Activated CD4-positive, alpha-beta T cell treated with anti-CD3 and anti-CD28 coated beads, Interleukin-2, Interleukin-4, amounts not matched to agents 100 ng/mL and 50 ng/mL, durations not matched to agents 16 hours and 8 hours (primary cell): ENCODE data around the gene OR2W1.
A peak's percentile ranks its signal among the peaks of the same experiment; 100 is the strongest.

Experiments used
- DNase-seq: peaks from one replicate; pipeline ENCODE4 v3.0.0-alpha.2; 2020; ENCODE audit warnings: low spot score

The OR2W1 gene, protein sequence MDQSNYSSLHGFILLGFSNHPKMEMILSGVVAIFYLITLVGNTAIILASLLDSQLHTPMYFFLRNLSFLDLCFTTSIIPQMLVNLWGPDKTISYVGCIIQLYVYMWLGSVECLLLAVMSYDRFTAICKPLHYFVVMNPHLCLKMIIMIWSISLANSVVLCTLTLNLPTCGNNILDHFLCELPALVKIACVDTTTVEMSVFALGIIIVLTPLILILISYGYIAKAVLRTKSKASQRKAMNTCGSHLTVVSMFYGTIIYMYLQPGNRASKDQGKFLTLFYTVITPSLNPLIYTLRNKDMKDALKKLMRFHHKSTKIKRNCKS

DNA sequence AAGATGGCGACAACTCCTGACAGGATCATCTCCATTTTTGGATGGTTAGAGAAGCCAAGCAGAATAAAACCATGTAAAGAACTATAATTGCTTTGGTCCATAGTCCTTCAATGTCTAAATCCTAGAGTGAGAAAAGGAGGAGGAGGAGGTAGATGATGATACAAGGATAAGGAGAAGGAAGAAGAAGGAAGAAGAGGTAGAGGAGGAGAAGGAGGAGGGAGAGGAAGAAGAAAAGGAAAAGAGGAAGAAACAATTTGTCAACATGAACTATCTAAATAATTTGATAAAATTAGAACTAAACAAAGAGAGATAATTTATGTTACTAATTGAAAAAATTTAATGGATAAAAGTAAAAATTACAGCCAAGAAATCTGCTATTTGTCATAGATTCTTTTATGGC is at the start of gene OR2W1:
OR2W1 (minus strand) TSS at position 101 of the 400 bp plus-strand sequence; CDS start at position 101, 0 bp downstream.
- no peak for DNase-seq

GRCh38 chr6:29092957-29093356 is 48.0 kb upstream of the OR2W1 start:
- no peak for DNase-seq

DNA sequence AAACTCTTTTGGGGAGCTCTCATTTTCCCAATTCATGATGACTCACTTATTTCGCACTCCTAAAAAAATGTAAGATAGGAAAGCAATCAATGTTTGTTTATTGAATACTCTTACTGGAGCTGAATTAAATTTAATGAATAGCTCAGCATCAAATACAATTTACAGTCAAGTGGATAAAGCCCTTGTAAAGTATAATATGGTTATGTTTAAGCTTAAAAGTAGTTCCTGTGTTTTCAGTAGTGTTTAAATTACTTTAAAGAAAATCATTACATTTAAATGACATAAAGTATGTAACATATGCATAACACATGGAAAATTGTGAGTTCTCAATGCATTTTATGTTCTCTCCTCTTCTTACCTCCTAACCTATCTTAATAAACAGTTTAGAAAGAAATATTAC is 42.2 kb upstream of the OR2W1 start, which contains the start of gene OR2B3:
OR2B3 (minus strand) TSS at position 101 of the 400 bp plus-strand sequence; CDS start at position 36, 65 bp downstream.
- no peak for DNase-seq

- DNase-seq, result no peak
Observed at GRCh38 chr6:29082457-29082856, 37.5 kb upstream of the OR2W1 start.

- DNase-seq, result no peak
Observed at GRCh38 chr6:29081312-29081711, 36.3 kb upstream of the OR2W1 start.

GRCh38 chr6:29079203-29079602 is 34.2 kb upstream of the OR2W1 start:
- no peak for DNase-seq

DNA sequence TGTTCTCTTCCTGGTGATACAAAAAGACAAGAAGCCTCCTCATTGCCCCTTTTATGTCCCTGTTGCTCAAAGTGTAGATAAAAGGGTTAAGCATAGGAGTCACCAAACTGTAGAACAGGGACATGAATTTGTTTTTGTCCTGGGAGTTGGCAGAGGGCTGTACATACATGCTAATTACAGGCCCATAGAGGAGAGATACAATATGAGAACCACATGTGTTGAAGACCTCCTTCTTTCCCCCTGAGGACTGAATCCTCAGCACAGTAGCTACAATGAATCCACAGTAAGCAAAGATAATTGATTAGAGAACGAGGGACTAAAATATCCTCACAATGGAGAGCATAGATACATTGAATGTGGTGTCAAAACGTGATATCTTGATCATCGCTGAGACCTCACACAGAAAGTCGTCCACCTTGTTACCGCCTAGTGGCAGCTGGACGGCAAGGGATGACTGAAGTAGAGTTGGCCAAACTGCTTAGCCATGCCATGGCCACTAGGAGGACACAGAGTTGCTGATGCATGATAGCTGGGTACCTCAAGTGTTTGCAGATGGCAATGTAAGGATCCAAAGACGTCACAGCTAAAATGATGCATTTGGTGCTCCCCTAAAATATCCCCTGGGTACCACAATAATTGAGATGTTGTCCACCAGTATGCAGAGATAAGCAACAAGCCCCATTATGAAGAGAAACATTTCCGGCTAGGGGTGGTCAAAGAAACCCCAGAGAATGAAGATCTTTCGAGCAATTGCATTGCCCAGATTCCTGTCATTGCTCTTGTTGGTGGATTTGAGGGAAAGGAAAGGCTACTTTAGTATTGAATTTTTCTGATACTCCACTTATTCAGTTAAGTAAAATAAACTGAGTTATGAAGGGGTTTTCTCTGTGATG is 27.1 kb upstream of the OR2W1 start:
- peak; percentile 3 for DNase-seq

- DNase-seq, result no peak
Observed at GRCh38 chr6:29051680-29052079, 6.7 kb upstream of the OR2W1 start.

DNA sequence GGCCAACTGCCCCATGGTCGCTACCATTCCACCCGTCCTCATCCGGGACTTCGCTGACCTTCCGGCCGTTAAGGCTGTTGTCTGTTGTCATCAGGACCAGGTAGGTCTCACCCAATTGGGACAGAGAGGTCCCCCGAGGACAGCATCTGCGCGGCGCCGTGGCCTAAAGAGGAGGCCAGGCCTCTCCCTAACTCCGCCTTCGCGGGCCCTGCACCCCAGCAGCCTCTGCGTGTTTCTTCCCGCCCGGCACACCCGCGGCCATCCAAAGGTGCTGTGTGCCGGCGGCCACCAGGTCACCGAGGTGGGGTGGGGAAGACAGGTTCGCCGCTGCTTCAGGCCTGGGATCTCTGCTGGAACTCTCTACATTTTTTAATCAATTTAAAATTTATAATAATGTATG is 9.0 kb downstream of the OR2W1 start:
- DNase-seq, result no peak

DNA sequence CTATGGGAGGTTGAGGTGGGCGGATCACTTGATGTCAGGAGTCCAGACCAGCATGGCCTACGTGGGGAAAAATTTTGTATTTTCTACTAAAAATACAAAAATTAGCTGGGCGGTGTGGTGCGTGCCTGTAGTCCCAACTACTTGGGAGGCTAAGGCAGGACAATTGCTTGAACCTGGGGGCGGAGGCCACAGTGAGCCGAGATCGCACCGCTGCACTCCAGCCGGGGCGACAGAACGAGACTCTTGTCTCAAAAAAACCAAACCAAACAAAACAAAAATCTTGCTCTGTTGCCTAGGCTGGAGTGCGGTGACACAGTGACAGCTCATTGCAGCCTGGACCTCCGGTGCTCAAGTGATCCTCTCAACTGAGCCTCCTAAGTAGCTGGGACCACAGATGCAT is 16.2 kb downstream of the OR2W1 start:
- DNase-seq, result no peak

DNA sequence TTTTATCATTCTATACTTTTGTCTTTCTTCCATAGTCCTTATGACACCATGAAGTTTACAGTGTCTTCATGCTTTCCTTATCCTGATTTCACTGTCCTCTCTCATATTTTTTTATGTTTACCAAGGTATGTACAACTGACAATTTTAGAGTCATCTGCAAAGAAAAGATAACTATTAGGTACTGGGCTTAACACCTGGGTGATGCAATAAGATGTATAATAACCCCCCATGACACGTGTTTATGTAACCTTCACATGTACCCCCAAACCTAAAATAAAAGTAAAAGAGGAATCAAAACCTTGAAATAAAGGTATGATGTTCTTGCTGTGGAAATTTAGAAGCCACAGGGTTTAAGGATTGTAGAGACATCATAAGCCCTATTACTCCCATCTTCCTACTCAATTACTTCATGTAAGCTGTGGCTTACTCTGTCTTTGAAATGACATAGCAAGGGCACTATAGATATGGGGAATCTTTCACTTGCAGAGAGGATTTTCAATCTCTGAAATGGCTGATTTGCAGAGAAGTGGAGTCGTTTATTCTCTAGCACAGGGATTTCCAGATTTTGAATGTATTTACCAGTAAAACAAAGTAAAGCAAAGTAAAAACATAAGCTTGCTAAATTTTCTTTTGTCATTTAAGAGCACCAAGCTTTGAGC is 18.9 kb downstream of the OR2W1 start:
- no peak for DNase-seq

- DNase-seq, result no peak
Observed at GRCh38 chr6:29021434-29021833, 23.5 kb downstream of the OR2W1 start.

GRCh38 chr6:29019629-29020028 is 25.3 kb downstream of the OR2W1 start:
- DNase-seq, result no peak

DNA sequence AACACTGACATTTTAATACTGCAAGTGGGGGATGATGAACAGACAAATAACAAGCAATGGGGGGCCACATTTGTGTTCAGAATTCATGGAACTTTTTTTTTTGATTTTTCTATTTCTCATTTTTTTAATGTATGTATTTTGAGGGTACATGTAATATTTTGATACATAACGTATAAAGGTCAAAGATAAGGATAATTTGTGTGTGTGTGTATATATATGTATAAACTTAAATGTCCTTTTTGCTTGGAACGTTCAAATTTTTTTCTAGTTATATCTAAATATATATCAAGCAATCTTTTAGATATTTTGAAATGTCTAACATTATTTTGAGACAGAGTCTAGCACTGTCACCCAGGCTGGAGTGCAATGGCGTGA is 27.6 kb downstream of the OR2W1 start:
- DNase-seq, result no peak

DNA sequence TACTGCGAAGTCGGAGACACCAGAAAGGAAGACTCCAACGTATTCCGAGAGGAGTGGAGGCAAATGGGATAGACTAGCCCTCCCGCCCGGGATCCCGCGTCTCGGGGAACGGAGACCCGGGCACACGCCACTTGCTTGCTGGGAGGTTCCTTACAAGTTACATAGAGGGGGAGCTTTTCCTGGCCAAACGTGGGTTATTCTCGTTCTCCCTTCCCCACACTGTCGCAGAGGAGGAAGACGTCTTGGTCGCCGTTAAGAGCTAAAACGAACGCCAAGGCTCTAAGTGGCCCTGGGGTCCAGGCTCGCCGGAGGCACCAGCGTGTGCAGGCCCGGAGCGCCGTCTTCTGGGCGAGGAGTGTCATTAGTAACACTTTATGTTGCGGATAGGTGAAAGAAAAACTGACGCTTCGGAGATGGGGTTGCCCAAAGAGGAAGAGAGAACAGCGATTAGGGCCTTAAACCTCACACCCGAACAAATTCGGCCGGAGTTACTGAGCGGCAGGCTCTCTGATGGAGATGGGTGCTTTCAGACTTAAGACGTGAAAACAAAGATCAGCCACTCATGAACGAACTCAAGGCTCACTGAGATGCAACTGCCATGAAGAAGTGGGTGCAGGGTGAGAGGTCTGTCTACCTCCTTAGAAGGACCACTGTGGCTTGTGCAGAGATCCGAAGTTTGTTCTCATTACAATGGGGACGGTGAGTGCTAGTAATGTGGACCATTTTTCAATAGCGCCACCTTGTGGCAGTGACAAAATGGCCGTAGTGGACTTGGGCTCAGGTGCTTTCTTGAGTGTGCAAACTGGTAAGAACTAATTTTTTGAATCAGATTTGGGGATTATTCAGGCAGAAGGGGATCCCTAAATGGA is 28.2 kb downstream of the OR2W1 start:
- peak; percentile 90 for DNase-seq

GRCh38 chr6:29014729-29015608 is 30.0 kb downstream of the OR2W1 start:
- no peak for DNase-seq

DNA sequence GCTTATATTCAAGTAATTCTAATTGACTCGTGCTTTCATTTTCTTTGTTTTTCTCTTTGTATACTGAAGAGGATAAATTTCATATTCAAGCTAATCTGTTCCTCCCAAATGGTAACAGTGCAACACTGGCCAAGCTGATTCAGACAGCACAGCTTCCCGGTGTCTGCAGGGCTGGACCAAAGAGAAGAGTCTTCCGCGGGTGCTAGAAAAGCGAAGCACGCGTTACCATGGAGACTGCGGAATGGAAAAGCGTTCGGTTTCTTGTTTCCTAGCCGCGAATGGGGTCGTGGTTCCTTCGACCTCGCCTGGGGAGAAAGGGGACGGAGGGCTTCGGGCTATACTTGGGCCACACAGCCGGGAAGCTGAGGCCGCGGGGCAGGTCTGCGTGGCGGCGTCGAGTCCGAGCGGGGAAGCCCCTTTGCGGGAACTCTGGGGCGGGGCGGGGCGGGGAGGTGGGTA is 33.7 kb downstream of the OR2W1 start:
- DNase-seq, result peak; percentile 48

DNA sequence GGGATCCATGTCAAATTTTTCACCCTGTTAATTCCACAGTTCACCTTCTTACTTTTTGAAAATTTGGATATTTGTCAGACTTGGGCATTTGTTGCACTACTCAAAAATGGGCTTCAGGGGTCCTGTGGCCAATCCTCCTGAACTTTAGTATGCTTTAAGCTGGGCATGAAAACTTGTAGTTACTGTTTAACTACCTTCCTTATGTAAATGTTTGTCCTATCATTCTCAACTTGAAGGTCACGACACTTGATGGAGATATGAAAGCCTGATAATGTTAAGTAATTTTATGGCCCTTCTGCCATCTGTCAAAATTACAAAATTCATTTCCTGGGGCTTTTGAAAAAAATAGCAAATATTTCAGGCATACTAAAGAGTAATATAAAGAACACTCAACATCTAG is 35.6 kb downstream of the OR2W1 start:
- no peak for DNase-seq

DNA sequence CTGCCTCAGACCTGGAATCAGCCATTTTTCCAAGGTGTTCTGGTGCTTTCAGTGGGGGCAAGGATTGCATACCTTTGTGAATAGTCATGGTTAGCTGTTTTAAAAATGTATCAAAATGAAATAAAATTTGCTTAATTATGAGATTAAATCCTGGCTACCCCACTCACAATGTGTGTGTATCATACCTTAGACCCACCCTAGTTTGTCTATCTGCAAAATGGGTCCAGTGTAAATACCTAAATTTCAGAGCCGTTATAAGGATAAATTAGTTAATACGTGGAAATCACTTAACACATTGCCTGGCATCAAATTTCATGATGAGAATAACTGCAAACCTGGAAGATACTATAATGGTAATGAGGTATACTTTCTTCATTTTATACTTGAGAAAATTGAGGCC is 36.9 kb downstream of the OR2W1 start:
- no peak for DNase-seq

- peak; percentile 56 for DNase-seq
Observed at GRCh38 chr6:29005183-29005885, 39.6 kb downstream of the OR2W1 start, which contains the start of gene ZNF311. TSS of gene ZNF311 (minus strand) at chr6:29005315. CDS start at chr6:29003954, 1,361 bp downstream.
